Measurements from ENCODE around the gene COL13A1. TPM values are rescaled to one million over a fixed set of nuclear protein-coding genes. Genes with fewer than 3 reads are reported as not detected.

Gene COL13A1
- total RNA-seq, 1 donor from 2014 or later, result 0.86 TPM

- Histone ChIP-seq H3K27ac (ENCODE audit: low read depth, low read length) (no peak overlapping the region), H3K4me3 (ENCODE audit: insufficient read depth, low read depth, low read length) (no peak overlapping the region), H4K20me1 (ENCODE audit: insufficient read depth, low read length) (peaks cover 4% of the 10 kb centered on the region), H3K36me3 (ENCODE audit: insufficient read depth, low read length) (no peaks in the 10 kb centered on the region), H3K9ac (ENCODE audit: low read length) (no peak overlapping the region), H3K4me1 (ENCODE audit: insufficient read depth, low read length) (peaks cover 9% of the 10 kb centered on the region), H2AFZ (ENCODE audit: low read depth, low read length) (no peak overlapping the region), H3K27me3 (ENCODE audit: insufficient read depth, low read length) (no peaks in the 10 kb centered on the region), H3K9me3 (ENCODE audit: insufficient read depth, low read depth, low read length) (no peaks in the 10 kb centered on the region), H3K4me2 (ENCODE audit: low read length) (no peak overlapping the region), H3K79me2 (ENCODE audit: insufficient read depth, low read length) (no peaks in the 10 kb centered on the region)
- Mint-ChIP-seq H3K27ac (ENCODE audit: unreplicated experiment) (no peak overlapping the region), H3K27me3 (ENCODE audit: low read depth, unreplicated experiment) (peaks cover 50% of the 10 kb centered on the region), H3K9me3 (ENCODE audit: unreplicated experiment) (no peaks in the 10 kb centered on the region), H3K4me1 (ENCODE audit: low read depth, unreplicated experiment) (peaks cover 4% of the 10 kb centered on the region), H3K4me3 (ENCODE audit: unreplicated experiment) (no peak overlapping the region), H3K36me3 (ENCODE audit: low read depth, unreplicated experiment) (no peaks in the 10 kb centered on the region)
- DNase-seq (ENCODE audit: low read depth) (no peak), FAIRE-seq (no peak)
- TF ChIP-seq EZH2 (IDR thresholded peaks at IDR 0.05; ENCODE audit: insufficient read depth, low read length), result no peak
- TF ChIP-seq CTCF (IDR thresholded peaks at IDR 0.05; ENCODE audit: insufficient read depth, low read depth, low read length), result no peak
Measured at GRCh38 chr10:69856601-69857166, 55.0 kb downstream of the COL13A1 start.

- H4K20me1 ChIP-seq (ENCODE audit: insufficient read depth, low read length), result peaks cover 4% of the 10 kb centered on the region
- peaks cover 19% of the 10 kb centered on the region for H3K4me1 ChIP-seq (ENCODE audit: insufficient read depth, low read length)
- H3K36me3 Mint-ChIP-seq (ENCODE audit: low read depth, unreplicated experiment), result no peaks in the 10 kb centered on the region
- no peak overlapping the region for H3K27ac Mint-ChIP-seq (ENCODE audit: unreplicated experiment)
- H3K27me3 ChIP-seq (ENCODE audit: insufficient read depth, low read length), result no peaks in the 10 kb centered on the region
- no peak overlapping the region for H3K9ac ChIP-seq (ENCODE audit: low read length)
- no peak overlapping the region for H3K4me3 ChIP-seq (ENCODE audit: insufficient read depth, low read depth, low read length)
- peaks cover 4% of the 10 kb centered on the region for H3K4me1 Mint-ChIP-seq (ENCODE audit: low read depth, unreplicated experiment)
- H3K9me3 Mint-ChIP-seq (ENCODE audit: unreplicated experiment), result no peaks in the 10 kb centered on the region
- no peak overlapping the region for H3K27ac ChIP-seq (ENCODE audit: low read depth, low read length)
- TF ChIP-seq CTCF (IDR thresholded peaks at IDR 0.05; ENCODE audit: insufficient read depth, low read depth, low read length), result no peak
- no peak for TF ChIP-seq EZH2 (IDR thresholded peaks at IDR 0.05; ENCODE audit: insufficient read depth, low read length)
- DNase-seq (ENCODE audit: low read depth) (no peak), FAIRE-seq (no peak)
- no peaks in the 10 kb centered on the region for H3K36me3 ChIP-seq (ENCODE audit: insufficient read depth, low read length)
- H3K4me2 ChIP-seq (ENCODE audit: low read length), result no peak overlapping the region
- H2AFZ ChIP-seq (ENCODE audit: low read depth, low read length), result no peak overlapping the region
- H3K9me3 ChIP-seq (ENCODE audit: insufficient read depth, low read depth, low read length), result no peaks in the 10 kb centered on the region
- no peak overlapping the region for H3K4me3 Mint-ChIP-seq (ENCODE audit: unreplicated experiment)
- peaks cover 49% of the 10 kb centered on the region for H3K27me3 Mint-ChIP-seq (ENCODE audit: low read depth, unreplicated experiment)
- no peaks in the 10 kb centered on the region for H3K79me2 ChIP-seq (ENCODE audit: insufficient read depth, low read length)
Measured at GRCh38 chr10:69858201-69858600, 56.5 kb downstream of the COL13A1 start.

GRCh38 chr10:69860271-69860670 lies 58.6 kb downstream of the COL13A1 start:
- no peak overlapping the region for H3K9ac ChIP-seq (ENCODE audit: low read length)
- TF ChIP-seq CTCF (IDR thresholded peaks at IDR 0.05; ENCODE audit: insufficient read depth, low read depth, low read length), result no peak
- no peak for TF ChIP-seq EZH2 (IDR thresholded peaks at IDR 0.05; ENCODE audit: insufficient read depth, low read length)
- peaks cover 4% of the 10 kb centered on the region for H4K20me1 ChIP-seq (ENCODE audit: insufficient read depth, low read length)
- no peak for FAIRE-seq
- Mint-ChIP-seq H3K27ac (ENCODE audit: unreplicated experiment) (no peak overlapping the region), H3K4me1 (ENCODE audit: low read depth, unreplicated experiment) (peaks cover 11% of the 10 kb centered on the region), H3K4me3 (ENCODE audit: unreplicated experiment) (no peak overlapping the region), H3K9me3 (ENCODE audit: unreplicated experiment) (no peaks in the 10 kb centered on the region), H3K27me3 (ENCODE audit: low read depth, unreplicated experiment) (peaks cover 36% of the 10 kb centered on the region), H3K36me3 (ENCODE audit: low read depth, unreplicated experiment) (no peaks in the 10 kb centered on the region)
- no peak overlapping the region for H3K4me3 ChIP-seq (ENCODE audit: insufficient read depth, low read depth, low read length)
- H3K27me3 ChIP-seq (ENCODE audit: insufficient read depth, low read length), result no peaks in the 10 kb centered on the region
- H3K4me1 ChIP-seq (ENCODE audit: insufficient read depth, low read length), result peaks cover 39% of the 10 kb centered on the region
- no peaks in the 10 kb centered on the region for H3K36me3 ChIP-seq (ENCODE audit: insufficient read depth, low read length)
- no peaks in the 10 kb centered on the region for H3K9me3 ChIP-seq (ENCODE audit: insufficient read depth, low read depth, low read length)
- H3K4me2 ChIP-seq (ENCODE audit: low read length), result no peak overlapping the region
- H3K27ac ChIP-seq (ENCODE audit: low read depth, low read length), result no peak overlapping the region
- no peak overlapping the region for H2AFZ ChIP-seq (ENCODE audit: low read depth, low read length)
- no peak for DNase-seq (ENCODE audit: low read depth)
- H3K79me2 ChIP-seq (ENCODE audit: insufficient read depth, low read length), result peaks cover 4% of the 10 kb centered on the region

Data from astrocyte (in vitro differentiated cells and primary cell).